Measurements from ENCODE around the gene RAB35.

GRCh38 chr12:120085920-120086645 is 30.5 kb downstream of the RAB35 start:
- TF ChIP-seq CTCF (IDR thresholded peaks at IDR 0.05 in 4 of 5, conservative IDR thresholded peaks at IDR 0.05 in 1 of 5) (no peak), POLR2A (IDR thresholded peaks at IDR 0.05) (no peak)

Measured in gastrocnemius medialis (tissue), 4 donors.